Breast epithelium (tissue), 3 donors: ENCODE measurements around the gene EEF1AKMT2.

Source experiments
- POLR2A ChIP-seq: fragments of 450-650 bp; IDR thresholded peaks from one replicate; pipeline ENCODE4 v1.6.1; 2016; ENCODE audit warnings: antibody characterized with exemption, mild to moderate bottlenecking, moderate library complexity
- POLR2AphosphoS5 ChIP-seq, 3 donors: sonication (generic); formaldehyde crosslinking; IDR thresholded peaks; one replicate each; pipeline ENCODE4 v1.6.1; 2017; ENCODE audit warnings: antibody characterized with exemption in 3 of 3
- TF ChIP-seq, protein P1 (sequence below), 3 donors: fragments of 450-650 bp; IDR thresholded peaks; one replicate each; pipeline ENCODE4 v1.5.1; 2016 to 2017; ENCODE audit warnings: antibody characterized with exemption in 3 of 3, mild to moderate bottlenecking in 3 of 3, moderate library complexity in 3 of 3

DNA sequence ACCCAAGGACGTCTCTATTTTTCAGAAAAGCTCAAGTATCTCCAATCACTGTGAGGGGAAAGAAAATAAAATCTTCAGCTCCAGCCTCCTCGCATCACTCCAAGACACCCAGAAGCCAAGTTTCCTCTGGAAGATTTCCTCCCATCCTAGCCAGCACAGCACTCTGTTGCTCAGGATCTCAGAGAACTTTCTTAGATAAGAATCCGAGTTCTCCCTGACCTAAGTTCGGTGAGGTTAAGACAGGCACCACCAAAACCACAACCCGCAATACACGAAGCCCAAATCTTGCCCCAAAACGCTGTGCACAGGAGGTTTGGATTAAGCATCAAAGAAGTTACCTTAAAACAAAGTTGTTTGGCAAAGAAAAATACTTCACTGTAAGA is 51.7 kb downstream of the EEF1AKMT2 start:
- TF ChIP-seq, protein P1, sequence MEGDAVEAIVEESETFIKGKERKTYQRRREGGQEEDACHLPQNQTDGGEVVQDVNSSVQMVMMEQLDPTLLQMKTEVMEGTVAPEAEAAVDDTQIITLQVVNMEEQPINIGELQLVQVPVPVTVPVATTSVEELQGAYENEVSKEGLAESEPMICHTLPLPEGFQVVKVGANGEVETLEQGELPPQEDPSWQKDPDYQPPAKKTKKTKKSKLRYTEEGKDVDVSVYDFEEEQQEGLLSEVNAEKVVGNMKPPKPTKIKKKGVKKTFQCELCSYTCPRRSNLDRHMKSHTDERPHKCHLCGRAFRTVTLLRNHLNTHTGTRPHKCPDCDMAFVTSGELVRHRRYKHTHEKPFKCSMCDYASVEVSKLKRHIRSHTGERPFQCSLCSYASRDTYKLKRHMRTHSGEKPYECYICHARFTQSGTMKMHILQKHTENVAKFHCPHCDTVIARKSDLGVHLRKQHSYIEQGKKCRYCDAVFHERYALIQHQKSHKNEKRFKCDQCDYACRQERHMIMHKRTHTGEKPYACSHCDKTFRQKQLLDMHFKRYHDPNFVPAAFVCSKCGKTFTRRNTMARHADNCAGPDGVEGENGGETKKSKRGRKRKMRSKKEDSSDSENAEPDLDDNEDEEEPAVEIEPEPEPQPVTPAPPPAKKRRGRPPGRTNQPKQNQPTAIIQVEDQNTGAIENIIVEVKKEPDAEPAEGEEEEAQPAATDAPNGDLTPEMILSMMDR (IDR thresholded peaks at IDR 0.05), result no peak
- TF ChIP-seq POLR2AphosphoS5 (IDR thresholded peaks at IDR 0.05), result no peak
- TF ChIP-seq POLR2A, result no peak
